BE2C (cell line): ENCODE measurements around the gene MARCHF2.
"Not testable (repeated sequence)": the region's sequence is repeated elsewhere in the genome, so short reads cannot be mapped to it uniquely, and the experiment has no call there.

Experiments used
- DNase-seq: peaks from one replicate; pipeline ENCODE4 v3.0.0-alpha.2; 2020
- H3K27me3 ChIP-seq: fragments of 250-450 bp; sonication (Bioruptor Pico); 2 replicates; pipeline ENCODE4 v1.5.1; 2020; ENCODE audit warnings: mild to moderate bottlenecking
- H3K36me3 ChIP-seq: fragments of 250-450 bp; sonication (Bioruptor Pico); 2 replicates; pipeline ENCODE4 v1.5.1; 2020; ENCODE audit warnings: mild to moderate bottlenecking
- H3K4me1 ChIP-seq: fragments of 250-450 bp; sonication (Bioruptor Pico); 2 replicates; pipeline ENCODE4 v1.5.1; 2020
- H3K4me3 ChIP-seq: 2 replicates; pipeline ENCODE4 v1.5.1; 2011; ENCODE audit warnings: low read depth, low read length
- H3K9me3 ChIP-seq: fragments of 250-450 bp; sonication (Bioruptor Pico); 2 replicates; pipeline ENCODE4 v1.5.1; 2020
- CTCF ChIP-seq: IDR thresholded peaks from 2 replicates; pipeline ENCODE4 v1.5.1; 2012; ENCODE audit warnings: mild to moderate bottlenecking, low read depth, low read length

Gene MARCHF2

DNA sequence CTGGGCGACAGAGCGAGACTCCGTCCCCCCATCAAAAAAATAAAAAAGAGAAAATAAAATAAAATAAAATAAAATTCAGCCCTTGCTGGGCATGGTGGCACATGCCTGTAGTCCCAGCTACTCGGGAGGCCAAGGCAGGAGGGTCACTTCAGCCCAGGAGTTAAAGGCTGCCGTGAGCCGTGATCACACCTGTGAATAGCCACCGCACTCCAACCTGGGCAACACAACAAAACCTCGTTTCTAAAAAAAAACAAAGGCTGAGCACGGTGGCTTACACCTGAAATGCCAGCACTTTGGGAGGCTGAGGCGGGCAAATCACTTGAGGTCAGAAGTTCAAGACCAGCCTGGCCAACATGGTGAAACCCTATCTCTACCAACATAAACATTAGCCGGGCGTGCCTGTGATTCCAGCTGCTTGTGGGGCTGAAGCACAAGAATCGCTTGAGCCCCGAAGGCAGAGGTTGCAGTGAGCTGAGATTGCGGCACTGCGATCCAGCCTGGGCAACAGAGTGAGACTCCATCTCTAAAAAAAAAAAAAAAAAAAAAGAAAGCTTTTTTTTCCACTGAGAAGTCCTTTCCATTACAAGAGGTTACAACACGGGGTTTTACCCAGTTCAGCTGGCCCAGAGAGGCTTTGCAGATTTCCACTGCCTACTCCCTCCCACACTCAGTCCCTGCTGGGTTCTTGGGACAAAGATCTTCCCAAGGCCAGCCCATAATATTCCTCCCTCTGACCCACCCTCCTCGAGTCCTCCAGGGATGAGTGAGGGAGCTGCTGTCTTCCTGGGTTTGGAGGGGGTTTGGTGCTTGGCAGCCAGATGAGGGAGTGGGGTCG is 42.7 kb upstream of the MARCHF2 start:
- Histone ChIP-seq H3K36me3 (no peaks in the 10 kb centered on the region), H3K4me3 (no peak overlapping the region), H3K27me3 (no peaks in the 10 kb centered on the region), H3K9me3 (no peaks in the 10 kb centered on the region), H3K4me1 (peaks cover 12% of the 10 kb centered on the region)
- no peak for DNase-seq
- TF ChIP-seq CTCF, result no peak

GRCh38 chr19:8371011-8371804 is 41.9 kb upstream of the MARCHF2 start:
- TF ChIP-seq CTCF, result no peak

DNA sequence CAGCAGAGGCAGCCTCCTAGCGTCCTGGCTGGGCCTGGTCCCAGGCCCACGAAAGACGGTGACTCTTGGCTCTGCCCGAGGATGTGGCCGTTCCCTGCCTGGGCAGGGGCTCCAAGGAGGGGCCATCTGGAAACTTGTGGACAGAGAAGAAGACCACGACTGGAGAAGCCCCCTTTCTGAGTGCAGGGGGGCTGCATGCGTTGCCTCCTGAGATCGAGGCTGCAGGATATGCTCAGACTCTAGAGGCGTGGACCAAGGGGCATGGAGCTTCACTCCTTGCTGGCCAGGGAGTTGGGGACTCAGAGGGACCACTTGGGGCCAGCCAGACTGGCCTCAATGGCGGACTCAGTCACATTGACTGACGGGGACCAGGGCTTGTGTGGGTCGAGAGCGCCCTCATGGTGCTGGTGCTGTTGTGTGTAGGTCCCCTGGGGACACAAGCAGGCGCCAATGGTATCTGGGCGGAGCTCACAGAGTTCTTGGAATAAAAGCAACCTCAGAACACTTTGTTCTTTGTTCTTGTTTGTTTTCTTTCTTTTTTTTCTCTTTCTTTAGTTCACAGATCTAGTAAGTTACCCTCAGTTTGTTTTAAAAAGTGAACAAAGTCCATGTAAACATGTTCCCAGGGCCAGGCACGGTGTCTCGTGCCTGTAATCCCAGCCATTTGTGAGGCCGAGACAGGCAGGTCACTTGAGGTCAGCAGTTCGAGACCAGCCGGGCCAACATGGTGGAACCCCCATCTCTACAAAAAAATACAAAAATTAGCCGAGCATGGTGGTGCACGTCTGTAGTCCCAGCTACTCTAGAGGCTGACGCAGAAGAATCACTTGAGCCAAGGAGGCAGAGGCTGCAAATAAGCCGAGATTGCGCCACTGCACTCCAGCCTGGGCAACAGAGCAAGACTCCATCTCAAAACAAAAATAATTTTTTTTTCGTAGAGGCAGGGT is 39.0 kb upstream of the MARCHF2 start:
- no peak for DNase-seq
- Histone ChIP-seq H3K36me3 (no peaks in the 10 kb centered on the region), H3K4me3 (no peak overlapping the region), H3K27me3 (no peaks in the 10 kb centered on the region), H3K4me1 (peaks cover 5% of the 10 kb centered on the region; the same call in 1 of the 2 replicates), H3K9me3 (no peaks in the 10 kb centered on the region)
- TF ChIP-seq CTCF, result no peak

More at GRCh38 chr19:8371011-8371804, 41.9 kb upstream of the MARCHF2 start:
- no peak for DNase-seq
- H3K4me1 ChIP-seq, result peaks cover 12% of the 10 kb centered on the region
- H3K27me3 ChIP-seq, result no peaks in the 10 kb centered on the region
- no peaks in the 10 kb centered on the region for H3K36me3 ChIP-seq
- no peaks in the 10 kb centered on the region for H3K9me3 ChIP-seq
- no peak overlapping the region for H3K4me3 ChIP-seq

DNA sequence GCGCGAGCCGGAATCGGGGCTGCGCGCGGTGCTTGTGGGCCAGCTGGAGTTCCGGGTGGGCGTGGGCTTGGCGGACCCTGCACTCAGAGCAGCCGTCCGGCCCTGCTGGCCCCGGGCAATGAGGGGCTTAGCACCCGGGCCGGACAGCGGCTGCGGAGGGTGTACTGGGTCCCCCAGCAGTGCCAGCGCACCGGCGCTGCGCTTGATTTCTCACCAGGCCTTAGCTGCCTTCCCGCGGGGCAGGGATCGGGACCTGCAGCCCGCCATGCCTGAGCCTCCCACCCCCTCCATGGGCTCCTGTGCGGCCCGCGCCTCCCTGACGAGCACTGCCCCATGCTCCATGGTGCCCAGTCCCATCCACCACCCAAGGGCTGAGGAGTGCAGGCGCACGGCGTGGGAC is 37.3 kb upstream of the MARCHF2 start:
- not testable (repeated sequence) for DNase-seq, H3K4me3 ChIP-seq, H3K4me1 ChIP-seq, H3K36me3 ChIP-seq, H3K27me3 ChIP-seq, H3K9me3 ChIP-seq

- not testable (repeated sequence) for DNase-seq
Observed at GRCh38 chr19:8376373-8376974, 36.6 kb upstream of the MARCHF2 start.

DNA sequence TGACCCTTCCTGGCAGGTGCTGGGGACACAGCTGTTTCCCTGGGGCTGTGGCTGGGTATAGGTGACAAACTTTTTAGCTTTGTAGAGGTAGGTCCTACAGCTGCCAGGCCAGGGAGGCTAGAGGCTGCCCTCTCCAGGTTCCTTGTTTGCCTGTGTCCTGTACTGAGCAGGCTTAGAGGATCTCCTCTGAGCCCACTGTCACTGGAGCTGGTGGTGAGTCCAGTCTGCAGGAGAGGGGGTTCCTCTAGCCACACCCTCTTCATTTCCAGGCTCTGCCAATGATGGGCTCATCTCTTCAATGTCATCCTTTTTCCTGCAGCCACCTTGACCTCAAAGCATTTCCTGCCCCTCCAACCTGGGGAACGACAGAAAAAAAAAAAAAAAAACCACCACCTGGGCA is 35.5 kb upstream of the MARCHF2 start:
- Histone ChIP-seq H3K9me3 (no peaks in the 10 kb centered on the region), H3K4me3 (no peak overlapping the region), H3K27me3 (no peaks in the 10 kb centered on the region), H3K36me3 (no peaks in the 10 kb centered on the region), H3K4me1 (no peaks in the 10 kb centered on the region)
- TF ChIP-seq CTCF, result no peak
- no peak for DNase-seq

More at GRCh38 chr19:8376373-8376974, 36.6 kb upstream of the MARCHF2 start:
- not testable (repeated sequence) for H3K9me3 ChIP-seq, H3K4me1 ChIP-seq, H3K36me3 ChIP-seq, H3K4me3 ChIP-seq, H3K27me3 ChIP-seq

- H3K36me3 ChIP-seq, DNase-seq, H3K27me3 ChIP-seq, H3K9me3 ChIP-seq, H3K4me1 ChIP-seq, H3K4me3 ChIP-seq: not testable (repeated sequence)
Observed at GRCh38 chr19:8379156-8379891, 33.8 kb upstream of the MARCHF2 start.

DNA sequence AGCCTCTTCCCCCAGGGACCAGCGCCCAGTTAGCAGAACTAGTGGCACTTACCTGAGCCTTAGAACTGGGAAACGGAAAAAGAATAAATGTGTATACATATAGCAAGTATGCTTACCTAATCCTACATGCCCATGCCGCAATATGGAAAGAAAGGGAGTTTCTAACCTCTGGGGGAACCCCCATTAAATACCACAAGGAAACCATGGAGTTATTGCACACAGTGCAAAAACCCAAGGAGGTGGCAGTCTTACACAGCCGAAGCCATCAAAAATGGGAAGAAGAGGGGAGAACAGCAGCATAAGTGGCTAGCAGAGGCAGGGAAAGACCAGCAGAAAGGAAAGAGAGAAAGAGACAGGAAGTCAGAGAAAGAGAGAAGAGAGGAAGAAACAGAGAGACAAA is 28.5 kb upstream of the MARCHF2 start:
- H3K36me3 ChIP-seq, H3K4me1 ChIP-seq, DNase-seq, H3K4me3 ChIP-seq, H3K9me3 ChIP-seq, H3K27me3 ChIP-seq: not testable (repeated sequence)

DNA sequence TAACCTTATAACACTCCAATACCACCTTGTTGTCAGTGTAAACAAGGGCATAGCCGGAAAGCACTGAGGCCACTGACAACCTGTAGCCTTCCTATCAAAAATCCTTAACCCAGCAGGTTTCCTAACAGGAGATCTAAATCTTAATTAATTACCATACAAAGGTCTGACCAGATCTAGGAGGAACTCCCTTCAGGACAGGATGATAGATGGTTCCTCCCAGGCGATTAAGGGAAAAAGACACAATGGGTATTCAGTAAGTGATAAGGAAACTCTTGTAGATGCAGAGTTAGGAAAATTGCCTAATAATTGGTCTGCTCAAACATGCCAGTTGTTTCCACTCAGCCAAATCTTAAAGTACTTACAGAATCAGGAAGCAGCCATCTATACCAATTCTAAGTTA is 28.0 kb upstream of the MARCHF2 start:
- not testable (repeated sequence) for H3K36me3 ChIP-seq, DNase-seq, H3K9me3 ChIP-seq, H3K27me3 ChIP-seq, H3K4me1 ChIP-seq, H3K4me3 ChIP-seq
